ENCODE results near the gene KCNJ10.

The KCNJ10 gene

GRCh38 chr1:160040476-160040875, 29.5 kb downstream of the KCNJ10 start:
- ATAC-seq (ENCODE audit: insufficient read depth, low read depth) = no peak
- no peaks in the 10 kb centered on the region for H3K36me3 ChIP-seq (ENCODE audit: insufficient read depth, low read length)
- H4K20me1 ChIP-seq (ENCODE audit: insufficient read depth, low read length) = no peaks in the 10 kb centered on the region
- H3K9me3 ChIP-seq (ENCODE audit: insufficient read depth, low read length, severe bottlenecking) = no peaks in the 10 kb centered on the region
- no peak overlapping the region for H3K27ac ChIP-seq (ENCODE audit: low read length)
- TF ChIP-seq EZH2 (IDR thresholded peaks at IDR 0.05; ENCODE audit: borderline replicate concordance, low read depth, low read length, severe bottlenecking) (no peak), CTCF (IDR thresholded peaks at IDR 0.05; ENCODE audit: borderline replicate concordance, extremely low read depth, low read length, poor library complexity, severe bottlenecking) (no peak)
- no peak for DNase-seq
- H2AFZ ChIP-seq (ENCODE audit: low read depth, low read length) = no peak overlapping the region
- H3K4me2 ChIP-seq (ENCODE audit: insufficient read depth, low read length) = no peak overlapping the region
- H3K4me3 ChIP-seq (ENCODE audit: low read depth in 1 of 2, low read length in 2 of 2) = no peak overlapping the region
- no peaks in the 10 kb centered on the region for H3K4me1 ChIP-seq (ENCODE audit: insufficient read depth, low read length)
- no peaks in the 10 kb centered on the region for H3K79me2 ChIP-seq (ENCODE audit: insufficient read depth, low read length)
- H3K27me3 ChIP-seq (ENCODE audit: insufficient read depth, low read length, poor library complexity) = no peaks in the 10 kb centered on the region
- no peak overlapping the region for H3K9ac ChIP-seq (ENCODE audit: low read depth, low read length)

GRCh38 chr1:160032165-160032820, 37.7 kb downstream of the KCNJ10 start:
- Histone ChIP-seq H3K36me3 (ENCODE audit: insufficient read depth, low read length) (no peaks in the 10 kb centered on the region), H3K9me3 (ENCODE audit: insufficient read depth, low read length, severe bottlenecking) (no peaks in the 10 kb centered on the region), H3K27ac (ENCODE audit: low read length) (peak overlapping the region; percentile 69), H3K9ac (ENCODE audit: low read depth, low read length) (peak overlapping the region; percentile 68), H3K4me1 (ENCODE audit: insufficient read depth, low read length) (peaks cover 32% of the 10 kb centered on the region), H3K4me3 (ENCODE audit: low read depth in 1 of 2, low read length in 2 of 2) (peak overlapping the region; percentile 56 to 81; a peak in 3 of 4 replicates), H3K27me3 (ENCODE audit: insufficient read depth, low read length, poor library complexity) (no peaks in the 10 kb centered on the region), H2AFZ (ENCODE audit: low read depth, low read length) (peak overlapping the region; percentile 87), H4K20me1 (ENCODE audit: insufficient read depth, low read length) (no peaks in the 10 kb centered on the region), H3K79me2 (ENCODE audit: insufficient read depth, low read length) (peaks cover 20% of the 10 kb centered on the region; the same call in 1 of the 2 replicates), H3K4me2 (ENCODE audit: insufficient read depth, low read length) (peak overlapping the region; percentile 93)
- DNase-seq (peak; percentile 18), ATAC-seq (ENCODE audit: insufficient read depth, low read depth) (no peak)
- TF ChIP-seq EZH2 (IDR thresholded peaks at IDR 0.05; ENCODE audit: borderline replicate concordance, low read depth, low read length, severe bottlenecking) (no peak), CTCF (IDR thresholded peaks at IDR 0.05; ENCODE audit: borderline replicate concordance, extremely low read depth, low read length, poor library complexity, severe bottlenecking) (no peak)

GRCh38 chr1:160031365-160032164, 38.4 kb downstream of the KCNJ10 start, which contains the start of gene PIGM:
TSS of gene PIGM (minus strand) at chr1:160031990. CDS start at chr1:160031739, 251 bp downstream.
- H3K4me3 ChIP-seq (ENCODE audit: low read depth in 1 of 2, low read length in 2 of 2) = peak within 1 kb of the TSS; percentile 56 to 81; a peak in 3 of 4 replicates
- peak within 1 kb of the TSS; percentile 93 for H3K4me2 ChIP-seq (ENCODE audit: insufficient read depth, low read length)
- TF ChIP-seq CTCF (IDR thresholded peaks at IDR 0.05; ENCODE audit: borderline replicate concordance, extremely low read depth, low read length, poor library complexity, severe bottlenecking) = no peak
- no peak for TF ChIP-seq EZH2 (IDR thresholded peaks at IDR 0.05; ENCODE audit: borderline replicate concordance, low read depth, low read length, severe bottlenecking)
- H3K27ac ChIP-seq (ENCODE audit: low read length) = peak within 1 kb of the TSS; percentile 69
- H3K36me3 ChIP-seq (ENCODE audit: insufficient read depth, low read length) = no peaks in the 10 kb centered on the region
- H3K4me1 ChIP-seq (ENCODE audit: insufficient read depth, low read length) = peaks cover 32% of the 10 kb centered on the region
- peak within 1 kb of the TSS; percentile 68 for H3K9ac ChIP-seq (ENCODE audit: low read depth, low read length)
- H3K79me2 ChIP-seq (ENCODE audit: insufficient read depth, low read length) = peaks cover 20% of the 10 kb centered on the region; the same call in 1 of the 2 replicates
- no peaks in the 10 kb centered on the region for H4K20me1 ChIP-seq (ENCODE audit: insufficient read depth, low read length)
- H3K27me3 ChIP-seq (ENCODE audit: insufficient read depth, low read length, poor library complexity) = no peaks in the 10 kb centered on the region
- DNase-seq (peak; percentile 95), ATAC-seq (ENCODE audit: insufficient read depth, low read depth) (peak; percentile 96)
- H3K9me3 ChIP-seq (ENCODE audit: insufficient read depth, low read length, severe bottlenecking) = no peaks in the 10 kb centered on the region
- H2AFZ ChIP-seq (ENCODE audit: low read depth, low read length) = peak within 1 kb of the TSS; percentile 87
